Fibroblast of lung (primary cell): ENCODE results near the gene ZNF467.

Experiments used
- CTCF ChIP-seq, 2 donors: IDR thresholded peaks in 1 of 2; conservative IDR thresholded peaks in 1 of 2; 1 replicate in 1 of 2; 2 replicates in 1 of 2; pipeline ENCODE4 v1.5.1; 2011 to 2012; ENCODE audit warnings: low read length in 2 of 2, control low read depth in 1 of 2, inconsistent platforms in 1 of 2, low read depth in 1 of 2, mild to moderate bottlenecking in 1 of 2
- EZH2 ChIP-seq: IDR thresholded peaks from 2 replicates; pipeline ENCODE4 v1.5.1; 2012; ENCODE audit warnings: low read length, control low read depth, mild to moderate bottlenecking; ENCODE audit errors: missing control alignments

DNA sequence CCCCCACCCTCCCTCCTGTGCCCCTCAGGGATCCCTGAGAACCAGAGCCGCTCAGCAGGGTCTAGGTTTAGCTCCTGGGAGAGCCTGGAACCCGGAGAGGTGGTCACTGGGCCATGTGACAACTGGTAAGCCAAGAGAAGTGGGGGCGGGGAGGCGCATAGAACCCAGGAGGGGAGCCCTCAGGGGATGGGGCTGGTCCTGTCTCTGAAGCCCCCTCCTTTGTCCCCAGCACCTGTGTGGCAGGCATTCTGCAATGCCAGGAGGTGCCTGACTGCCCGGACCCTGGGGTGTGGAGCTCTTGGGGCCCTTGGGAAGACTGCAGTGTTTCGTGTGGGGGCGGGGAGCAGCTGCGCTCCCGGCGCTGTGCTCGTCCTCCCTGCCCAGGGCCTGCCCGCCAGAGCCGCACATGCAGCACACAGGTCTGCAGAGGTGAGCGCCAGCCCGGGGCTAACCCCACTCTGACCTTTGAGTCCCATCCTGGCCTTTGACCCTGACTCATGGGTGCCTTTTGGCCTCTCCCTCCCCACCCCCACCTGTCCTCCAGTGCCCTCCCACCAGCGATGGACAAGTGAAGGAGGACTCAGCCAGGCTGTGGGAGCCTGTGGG lies 42.4 kb upstream of the ZNF467 start:
- TF ChIP-seq CTCF (conservative IDR thresholded peaks at IDR 0.05 in 1 of 2, IDR thresholded peaks at IDR 0.05 in 1 of 2; ENCODE audit: low read depth in 1 of 2, low read length in 2 of 2) (no peak), EZH2 (no peak)
